GM21576 (cell line): ENCODE data around the gene AIP.
A peak's percentile ranks its signal among the peaks of the same experiment; 100 is the strongest.
"Not testable (repeated sequence)": the region's sequence is repeated elsewhere in the genome, so short reads cannot be mapped to it uniquely, and the experiment has no call there.

Experiments used
- ATAC-seq: cut with Tn5 transposase; IDR thresholded peaks from one replicate; pipeline ENCODE4 v1.9.1; 2021; ENCODE audit warnings: mild to moderate bottlenecking, moderate library complexity; ENCODE audit not compliant: unreplicated experiment

Gene AIP

DNA sequence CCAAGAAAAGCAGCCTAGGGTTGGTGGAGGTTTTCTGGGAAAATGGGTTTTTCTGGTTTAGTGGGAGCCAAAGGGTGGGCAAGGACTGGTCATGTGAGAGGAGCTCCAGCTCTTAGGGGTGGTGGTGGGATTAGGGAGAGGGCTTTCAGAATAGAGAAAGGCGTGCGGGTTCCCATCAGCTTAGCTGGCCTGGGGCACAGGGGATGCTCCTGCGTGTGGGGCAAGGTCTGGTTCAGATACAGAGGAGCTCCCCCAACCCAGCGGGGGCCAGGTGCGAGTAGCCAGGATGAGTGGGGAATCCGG is 14.4 kb upstream of the AIP start:
- no peak for ATAC-seq

DNA sequence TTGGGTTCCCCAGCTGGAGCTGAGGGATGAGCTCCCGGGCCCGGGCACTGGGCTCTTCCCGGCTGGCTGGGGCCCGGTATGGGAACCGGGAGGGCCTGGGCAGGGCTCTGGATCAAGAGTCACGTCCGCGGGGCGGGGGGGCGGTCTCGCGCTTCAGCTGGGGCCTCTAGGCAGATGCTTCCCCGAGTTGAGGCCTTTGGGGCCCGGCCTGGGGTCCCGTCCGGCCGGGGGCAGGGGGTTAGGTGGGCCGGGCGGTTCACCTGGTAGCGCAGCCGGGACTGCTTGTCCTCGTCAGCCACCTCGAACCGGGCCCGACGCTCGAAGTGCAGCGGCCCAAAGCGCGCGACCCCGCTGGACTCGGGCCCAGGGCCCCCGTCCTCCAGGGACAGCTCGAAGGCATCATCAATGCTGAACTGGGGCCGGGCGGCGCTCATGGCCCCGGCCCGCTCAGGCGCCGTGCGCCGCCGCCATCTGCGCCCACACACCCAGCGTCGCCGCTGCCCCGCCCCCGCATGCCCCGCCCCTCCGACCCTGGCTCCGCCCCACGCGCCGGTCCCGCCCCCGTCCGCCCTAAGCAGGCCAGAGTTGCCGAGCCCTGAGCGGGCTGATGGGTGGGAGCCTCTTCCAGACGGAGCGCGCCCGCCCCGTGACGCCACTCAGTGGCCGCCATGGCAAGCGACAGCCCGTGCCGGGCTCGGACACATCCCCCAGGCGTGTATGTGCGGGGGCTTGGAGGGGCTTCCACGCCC is 13.9 kb upstream of the AIP start, which contains the start of gene TMEM134:
Gene TMEM134 (minus strand): TSS at position 493 of the 749 bp plus-strand sequence. CDS start 59 bp downstream, at position 434.
- ATAC-seq = peak; percentile 58

DNA sequence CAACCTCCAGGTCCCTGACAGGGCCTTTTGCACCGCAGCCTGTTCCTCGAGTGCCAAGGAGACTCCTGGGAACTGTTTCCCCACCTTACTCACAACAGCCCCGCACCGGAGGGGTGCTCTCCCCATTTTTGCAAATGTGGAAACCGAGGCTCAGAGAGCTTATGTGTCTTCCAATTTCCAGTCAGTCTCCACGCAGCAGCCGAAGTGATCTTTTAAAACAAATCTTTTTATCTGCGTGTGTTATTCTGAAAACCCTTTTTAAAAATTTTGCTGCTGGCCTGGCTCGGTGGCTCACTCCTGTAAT is 13.4 kb upstream of the AIP start:
- ATAC-seq = no peak

DNA sequence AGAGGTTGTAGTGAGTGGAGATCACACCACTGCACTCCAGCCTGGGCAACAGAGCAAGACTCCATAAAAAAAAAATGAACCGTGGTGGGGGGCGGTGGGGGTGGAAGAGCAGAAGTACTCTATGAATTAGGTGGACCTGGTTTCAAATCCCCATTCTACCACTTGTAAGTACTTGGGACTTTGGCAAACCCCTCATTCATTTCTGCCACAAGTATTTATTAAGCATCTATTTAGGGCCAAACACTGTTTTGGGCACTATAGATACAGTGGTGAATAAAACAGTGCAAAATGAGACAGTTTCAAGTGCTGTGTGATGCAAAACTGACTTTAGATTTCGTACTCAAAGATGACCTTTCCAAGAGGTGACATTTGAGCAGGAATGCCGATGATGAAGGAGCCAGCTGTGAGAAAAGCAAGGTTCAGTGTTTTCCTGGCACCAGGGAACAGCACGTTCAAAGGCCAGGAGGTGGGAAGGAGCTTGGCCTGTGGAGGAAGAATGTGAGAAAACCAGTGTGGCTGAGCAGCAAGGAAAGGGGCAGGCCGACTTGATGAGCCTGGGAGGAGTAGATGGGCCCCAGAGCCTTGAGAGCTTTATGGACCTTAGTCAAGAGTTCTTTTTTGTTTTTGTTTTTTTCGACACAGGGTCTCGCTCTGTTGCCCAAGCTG is 12.4 kb upstream of the AIP start:
- ATAC-seq = no peak

DNA sequence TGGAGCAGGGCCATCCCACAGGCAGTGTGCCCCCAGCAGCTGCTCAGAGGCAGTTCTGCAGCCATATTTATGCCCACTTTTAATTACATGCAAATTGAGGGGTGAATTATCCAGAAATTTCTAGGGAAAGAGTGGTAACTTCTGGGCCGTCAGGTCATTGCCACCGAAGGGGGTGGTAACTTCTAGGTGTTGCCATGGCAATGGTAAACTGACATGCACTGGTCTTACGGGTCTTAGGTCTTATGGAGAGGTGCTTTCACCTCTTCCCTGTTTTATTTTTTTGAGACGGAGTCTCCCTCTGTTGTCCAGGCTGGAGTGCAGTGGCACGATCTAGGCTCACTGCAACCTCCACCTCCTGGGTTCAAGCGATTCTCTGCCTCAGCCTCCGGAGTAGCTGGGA is 9.9 kb upstream of the AIP start:
- ATAC-seq = no peak

DNA sequence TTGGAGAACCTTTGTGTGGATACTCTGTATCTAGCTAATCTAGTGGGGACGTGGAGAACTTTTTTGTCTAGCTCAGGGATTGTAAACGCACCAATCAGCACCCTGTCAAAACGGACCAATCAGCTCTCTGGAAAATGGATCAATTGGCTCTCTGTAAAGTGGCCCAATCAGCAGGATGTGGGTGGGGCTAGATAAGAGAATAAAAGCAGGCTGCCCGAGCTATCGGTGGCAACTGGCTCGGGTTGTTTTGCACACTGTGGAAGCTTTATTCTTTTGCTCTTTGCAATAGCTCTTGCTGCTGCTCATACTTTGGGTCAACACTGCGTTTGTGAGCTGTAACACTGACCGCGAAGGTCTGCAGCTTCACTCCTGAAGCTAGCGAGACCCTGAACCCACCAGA is 6.1 kb upstream of the AIP start:
- ATAC-seq = not testable (repeated sequence)

DNA sequence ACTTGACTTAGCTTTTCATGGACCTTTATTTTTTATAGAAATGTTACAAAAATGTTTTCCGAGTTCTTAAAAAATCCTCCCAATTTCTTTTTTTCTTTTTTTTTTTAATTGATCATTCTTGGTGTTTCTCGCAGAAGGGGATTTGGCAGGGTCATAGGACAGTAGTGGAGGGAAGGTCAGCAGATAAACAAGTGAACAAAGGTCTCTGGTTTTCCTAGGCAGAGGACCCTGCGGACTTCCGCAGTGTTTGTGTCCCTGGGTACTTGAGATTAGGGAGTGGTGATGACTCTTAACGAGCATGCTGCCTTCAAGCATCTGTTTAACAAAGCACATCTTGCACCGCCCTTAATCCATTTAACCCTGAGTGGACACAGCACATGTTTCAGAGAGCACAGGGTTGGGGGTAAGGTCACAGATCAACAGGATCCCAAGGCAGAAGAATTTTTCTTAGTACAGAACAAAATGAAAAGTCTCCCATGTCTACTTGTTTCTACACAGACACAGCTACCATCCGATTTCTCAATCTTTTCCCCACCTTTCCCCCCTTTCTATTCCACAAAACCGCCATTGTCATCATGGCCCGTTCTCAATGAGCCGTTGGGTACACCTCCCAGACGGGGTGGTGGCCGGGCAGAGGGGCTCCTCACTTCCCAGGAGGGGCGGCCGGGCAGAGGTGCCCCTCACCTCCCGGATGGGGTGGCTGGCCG is 5.3 kb upstream of the AIP start:
- ATAC-seq = not testable (repeated sequence)

DNA sequence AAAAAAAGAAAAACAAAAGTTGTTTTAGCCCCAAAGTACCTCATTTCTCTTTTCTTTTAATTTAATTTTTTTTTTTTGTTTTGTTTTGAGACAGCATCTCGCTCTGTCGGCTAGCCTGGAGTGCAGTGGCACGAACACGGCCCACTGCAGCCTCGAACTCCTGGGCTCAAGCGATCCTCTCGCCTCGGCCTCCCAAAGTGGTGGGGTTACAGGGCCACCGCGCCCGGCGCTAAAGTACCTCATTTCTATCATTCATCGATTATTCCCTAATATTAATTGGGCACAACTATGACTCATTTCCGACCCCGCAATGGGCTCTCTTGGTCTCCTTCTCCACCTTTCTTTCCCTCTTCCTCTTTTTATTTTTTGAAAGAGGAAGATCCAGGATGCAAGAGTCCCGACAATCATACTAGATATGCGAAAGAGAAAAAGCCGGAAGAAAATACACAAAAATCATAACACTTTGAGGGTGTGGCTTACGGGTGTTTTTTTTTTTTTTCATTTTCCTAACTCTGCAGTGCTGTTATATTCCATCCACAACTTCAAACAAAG is 475 bp upstream of the AIP start:
- ATAC-seq = no peak

DNA sequence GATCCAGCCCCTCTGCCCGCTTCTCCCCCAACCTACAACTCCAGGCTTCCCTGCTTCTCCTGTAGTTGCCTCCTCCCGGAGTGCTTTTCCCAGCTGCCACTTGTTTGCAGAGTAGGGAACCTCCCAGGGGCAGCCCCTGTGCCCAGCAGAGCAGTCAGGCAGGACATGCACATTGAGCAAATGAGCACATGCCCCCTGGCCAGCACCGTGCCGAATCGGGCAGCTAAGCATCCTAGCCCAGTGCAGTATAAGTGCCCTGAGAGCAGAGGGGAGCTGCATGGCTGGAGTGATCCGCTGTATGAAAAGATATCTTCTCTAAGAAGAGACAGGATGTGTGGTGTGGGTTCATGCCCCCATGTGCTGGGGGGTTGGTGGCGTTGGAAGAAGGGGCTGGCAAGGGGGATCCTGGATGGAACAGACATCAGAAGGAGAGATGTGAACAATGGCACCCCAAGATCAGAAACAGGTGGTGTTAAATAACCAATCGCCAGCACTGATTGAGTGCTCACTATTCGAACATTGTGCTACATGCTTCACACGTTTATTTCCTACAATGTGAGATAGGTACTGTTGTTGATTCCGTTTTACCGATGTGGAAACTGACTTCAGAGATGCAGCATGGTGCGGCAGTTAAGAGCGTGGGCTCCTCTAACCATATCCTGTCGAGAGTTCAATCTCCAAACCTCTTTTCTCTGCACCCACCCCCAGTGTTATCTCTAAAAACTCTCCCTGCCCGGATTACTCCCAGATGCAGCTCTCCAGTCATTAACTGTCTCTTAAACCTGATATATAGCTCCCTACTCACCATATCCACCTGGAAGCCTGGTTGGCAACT is 1.2 kb downstream of the AIP start:
- ATAC-seq = no peak

DNA sequence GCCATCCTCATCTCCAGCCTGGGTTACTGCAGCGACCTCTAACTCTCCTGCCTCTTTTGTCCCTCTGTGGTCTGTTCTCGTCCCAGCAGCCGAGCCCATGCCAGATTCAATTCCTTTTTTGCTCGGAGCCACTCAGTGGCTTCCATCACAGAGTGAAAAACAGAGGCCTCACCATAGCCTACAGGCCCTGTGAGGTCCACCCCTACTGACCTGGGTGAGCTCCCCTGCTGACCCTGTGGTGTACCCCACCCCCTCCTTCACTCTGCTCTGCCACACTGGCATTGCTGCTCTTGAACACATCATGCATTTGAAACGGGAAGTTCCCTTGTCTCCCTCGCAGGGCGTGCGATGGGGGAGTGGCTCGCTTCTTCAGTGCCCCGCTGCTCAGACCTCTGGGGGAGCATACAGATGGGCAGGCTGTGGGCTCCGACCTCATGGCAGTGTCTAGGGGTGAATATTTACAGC is 2.1 kb downstream of the AIP start:
- no peak for ATAC-seq

DNA sequence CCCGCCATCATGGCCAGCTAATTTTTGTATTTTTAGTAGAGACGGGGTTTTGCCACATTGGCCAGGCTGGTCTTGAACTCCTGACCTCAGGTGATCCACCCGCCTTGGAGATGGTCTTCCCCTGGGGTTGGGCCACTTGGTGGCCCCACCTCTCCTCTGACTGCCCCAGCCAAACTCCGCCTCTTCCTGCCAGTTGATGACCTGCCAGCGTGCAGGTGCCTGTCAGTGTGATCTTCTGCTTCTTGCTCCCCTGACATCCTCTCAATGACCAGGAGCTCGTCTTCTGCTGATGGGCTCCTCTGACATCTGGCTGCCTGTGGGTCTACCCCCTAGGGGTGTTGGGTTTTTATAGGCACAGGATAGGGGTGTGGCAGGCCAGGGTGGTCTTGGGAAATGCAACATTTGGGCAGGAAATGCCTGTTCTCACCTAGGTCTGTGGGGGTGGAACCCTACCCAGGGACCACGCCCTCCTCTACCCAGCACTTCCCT is 3.1 kb downstream of the AIP start:
- ATAC-seq = not testable (repeated sequence)

DNA sequence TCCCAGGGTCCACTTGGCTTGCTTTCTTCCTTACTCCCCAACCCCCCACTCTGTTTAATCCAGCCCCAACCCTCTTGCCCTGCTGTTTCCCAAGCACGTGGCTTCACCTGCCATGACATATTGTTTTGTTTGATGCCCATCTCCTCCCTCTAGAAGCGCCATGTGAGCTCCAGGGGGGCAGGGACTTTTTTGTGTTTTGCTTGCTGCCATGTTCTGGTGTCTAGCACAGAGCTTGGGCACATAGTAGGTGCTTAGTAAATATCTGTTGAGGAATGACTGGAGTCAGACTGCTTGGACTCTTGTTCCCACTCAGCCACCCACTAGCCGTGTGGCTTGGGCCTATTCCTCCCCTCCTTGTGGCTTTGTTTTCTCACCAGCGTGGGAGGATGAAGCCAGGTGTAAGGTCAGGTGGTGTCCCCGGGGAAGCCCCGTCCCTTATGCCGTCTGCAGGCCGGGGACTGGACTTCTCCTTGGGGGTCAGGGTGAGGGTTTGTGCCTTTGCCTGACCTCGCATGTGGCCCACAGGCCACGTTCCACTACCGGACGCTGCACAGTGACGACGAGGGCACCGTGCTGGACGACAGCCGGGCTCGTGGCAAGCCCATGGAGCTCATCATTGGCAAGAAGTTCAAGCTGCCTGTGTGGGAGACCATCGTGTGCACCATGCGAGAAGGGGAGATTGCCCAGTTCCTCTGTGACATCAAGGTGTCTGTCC is 3.8 kb downstream of the AIP start:
- peak; percentile 23 for ATAC-seq

DNA sequence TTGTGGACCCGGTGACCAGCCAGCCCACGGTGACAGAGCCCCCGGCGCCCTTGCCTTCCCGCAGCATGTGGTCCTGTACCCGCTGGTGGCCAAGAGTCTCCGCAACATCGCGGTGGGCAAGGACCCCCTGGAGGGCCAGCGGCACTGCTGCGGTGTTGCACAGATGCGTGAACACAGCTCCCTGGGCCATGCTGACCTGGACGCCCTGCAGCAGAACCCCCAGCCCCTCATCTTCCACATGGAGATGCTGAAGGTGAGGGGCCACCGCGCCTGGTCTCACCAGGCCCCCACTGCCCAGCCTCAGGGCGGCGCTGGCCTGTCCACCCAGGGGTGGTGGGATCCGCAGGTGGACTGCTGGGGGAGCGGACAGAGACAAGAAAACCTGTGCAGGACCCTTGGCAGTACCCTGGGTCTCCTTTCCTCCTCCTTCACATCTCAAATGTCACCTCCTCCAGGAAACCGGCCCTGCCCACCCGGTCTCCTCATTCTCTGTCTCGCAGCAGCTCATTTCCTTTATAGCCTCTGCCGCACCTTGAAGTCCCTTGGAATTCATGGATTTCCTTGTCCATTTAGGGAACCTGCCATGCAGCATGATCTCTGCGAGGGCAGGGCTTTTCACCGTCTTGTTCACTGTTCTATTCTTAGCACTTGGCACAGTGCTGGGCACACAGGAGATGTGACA is 6.5 kb downstream of the AIP start:
- ATAC-seq = no peak

DNA sequence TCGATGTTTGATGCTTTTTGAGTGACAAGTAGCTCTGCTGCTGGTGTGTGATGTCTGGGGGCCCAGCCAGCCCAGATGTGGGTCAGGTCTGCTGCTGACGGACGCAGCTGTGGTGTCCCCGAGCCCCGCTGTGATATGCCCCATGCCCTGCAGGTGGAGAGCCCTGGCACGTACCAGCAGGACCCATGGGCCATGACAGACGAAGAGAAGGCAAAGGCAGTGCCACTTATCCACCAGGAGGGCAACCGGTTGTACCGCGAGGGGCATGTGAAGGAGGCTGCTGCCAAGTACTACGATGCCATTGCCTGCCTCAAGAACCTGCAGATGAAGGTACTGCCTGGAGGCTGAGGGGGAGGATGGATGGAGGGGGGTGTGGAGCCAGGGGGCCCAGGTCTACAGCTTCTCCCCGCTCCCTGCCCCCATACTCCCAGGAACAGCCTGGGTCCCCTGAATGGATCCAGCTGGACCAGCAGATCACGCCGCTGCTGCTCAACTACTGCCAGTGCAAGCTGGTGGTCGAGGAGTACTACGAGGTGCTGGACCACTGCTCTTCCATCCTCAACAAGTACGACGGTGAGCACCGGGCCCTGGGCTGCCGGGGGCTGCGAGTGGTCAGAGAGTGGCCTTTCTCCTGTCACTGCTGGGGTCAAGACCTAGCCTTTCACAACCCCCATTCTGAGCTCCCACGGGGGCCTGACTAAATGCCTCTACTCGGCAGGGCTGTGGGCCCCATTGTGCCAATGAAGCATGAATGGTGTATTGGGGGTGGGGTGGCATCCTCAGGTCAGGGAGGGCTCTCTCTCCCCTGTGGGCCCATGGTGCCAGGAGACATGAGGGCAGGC is 7.3 kb downstream of the AIP start:
- no peak for ATAC-seq

DNA sequence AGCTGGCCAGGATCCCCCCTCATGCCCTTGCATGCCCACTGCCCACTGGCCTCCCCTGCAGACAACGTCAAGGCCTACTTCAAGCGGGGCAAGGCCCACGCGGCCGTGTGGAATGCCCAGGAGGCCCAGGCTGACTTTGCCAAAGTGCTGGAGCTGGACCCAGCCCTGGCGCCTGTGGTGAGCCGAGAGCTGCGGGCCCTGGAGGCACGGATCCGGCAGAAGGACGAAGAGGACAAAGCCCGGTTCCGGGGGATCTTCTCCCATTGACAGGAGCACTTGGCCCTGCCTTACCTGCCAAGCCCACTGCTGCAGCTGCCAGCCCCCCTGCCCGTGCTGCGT is 7.9 kb downstream of the AIP start:
- ATAC-seq = no peak

DNA sequence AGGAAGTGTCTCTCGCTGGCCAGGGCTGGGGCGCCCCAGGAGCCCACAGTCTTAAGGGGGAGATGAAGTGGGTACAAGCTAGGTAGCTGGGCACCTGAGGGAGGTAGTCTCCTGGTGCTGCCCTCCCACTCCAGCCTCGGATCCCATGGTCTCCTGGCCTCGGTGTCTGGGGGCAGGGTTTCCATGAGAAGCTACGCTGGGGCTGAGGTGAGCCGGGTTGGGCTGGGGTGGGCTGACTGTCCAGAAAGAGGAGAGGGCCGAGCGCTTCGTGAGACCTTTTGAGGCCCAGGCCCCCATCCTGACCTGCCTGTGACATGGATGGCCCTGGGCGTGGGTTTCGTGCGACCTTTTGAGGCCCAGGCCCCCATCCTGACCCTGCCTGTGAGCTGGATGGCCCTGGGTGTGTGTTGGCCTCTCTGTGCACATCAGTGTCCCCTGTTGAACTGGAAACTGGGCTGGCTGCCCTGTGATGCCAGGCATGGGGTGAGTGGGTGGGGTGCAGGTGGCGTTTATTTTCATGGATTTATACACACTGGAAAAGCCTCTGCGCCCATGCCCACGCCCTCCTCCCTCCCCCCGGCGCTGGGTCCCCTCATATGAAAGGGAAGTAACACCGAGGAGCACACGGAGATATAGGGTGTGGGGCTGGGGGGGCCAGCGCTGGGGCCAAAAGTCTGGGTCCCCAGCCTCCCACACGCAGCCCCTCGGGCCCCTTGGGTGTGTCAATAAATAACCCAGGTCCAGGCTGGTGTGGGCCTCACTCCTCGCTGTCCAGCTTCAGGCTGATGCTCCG is 8.6 kb downstream of the AIP start:
- ATAC-seq = no peak

DNA sequence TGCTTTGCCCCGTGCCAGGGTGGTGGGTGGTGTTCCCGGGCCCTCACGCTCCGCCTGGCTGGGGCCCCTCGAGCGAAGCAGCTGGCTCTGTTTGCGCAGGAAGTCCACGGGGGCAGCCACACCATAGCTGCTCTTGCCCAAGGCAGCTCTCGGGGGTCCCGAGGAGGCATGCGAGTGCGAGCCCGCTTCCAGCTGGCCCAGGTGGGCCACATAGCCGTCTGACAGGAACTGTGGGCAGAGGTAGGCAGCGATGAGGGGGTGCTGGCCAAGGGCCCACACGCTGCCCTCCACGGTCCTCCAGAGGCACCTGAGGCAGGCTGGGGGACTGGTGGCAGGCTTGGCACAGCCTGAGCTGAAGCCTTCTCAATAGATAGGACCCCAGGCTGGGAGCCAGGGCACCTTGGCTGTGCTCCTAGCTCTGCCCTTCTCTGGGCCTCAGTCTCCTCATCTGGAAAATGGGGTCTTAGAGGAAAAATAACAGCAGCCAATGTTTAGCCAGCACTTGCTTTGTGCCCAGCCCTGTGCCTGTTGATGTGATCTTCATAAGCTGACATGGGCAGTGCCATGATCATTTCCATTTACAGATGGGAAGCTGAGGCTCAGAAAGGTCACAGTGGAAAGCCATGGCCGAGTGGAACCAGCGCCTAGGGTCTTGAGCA is 9.4 kb downstream of the AIP start:
- no peak for ATAC-seq
